ENCODE measurements around the gene CCDC3. TPM values are rescaled to one million over a fixed set of nuclear protein-coding genes. Genes with fewer than 3 reads are reported as not detected.

CCDC3 gene
- total RNA-seq, 1 experiment from 2014 or later: not detected

DNA sequence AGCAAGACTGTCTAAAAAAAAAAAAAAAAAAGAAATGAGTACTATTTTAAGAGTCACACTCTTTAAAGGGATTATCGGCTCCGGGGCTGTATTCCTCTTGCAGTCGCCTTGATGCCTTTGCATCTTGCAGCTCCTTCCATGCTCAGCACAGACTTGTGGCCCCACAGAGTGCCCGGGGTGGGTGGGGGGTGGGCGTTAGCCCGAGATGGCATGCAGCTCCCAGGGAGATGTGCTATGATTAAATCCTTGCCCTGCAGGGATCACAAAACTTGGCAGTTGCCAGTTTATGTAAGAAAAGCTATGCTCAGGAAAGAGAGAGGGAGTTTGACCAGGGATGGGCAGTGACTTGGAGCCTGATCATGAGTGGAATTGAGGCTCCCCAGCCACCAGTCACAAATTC, 81.9 kb downstream of the CCDC3 start:
- Mint-ChIP-seq H3K9me3 (ENCODE audit: unreplicated experiment) (no peaks in the 10 kb centered on the region), H3K4me3 (ENCODE audit: unreplicated experiment) (no peak overlapping the region), H3K4me1 (ENCODE audit: insufficient read depth, unreplicated experiment) (peaks cover 4% of the 10 kb centered on the region), H3K27ac (ENCODE audit: low read depth, unreplicated experiment) (no peak overlapping the region), H3K36me3 (ENCODE audit: insufficient read depth, unreplicated experiment) (no peaks in the 10 kb centered on the region), H3K27me3 (ENCODE audit: insufficient read depth, unreplicated experiment) (no peaks in the 10 kb centered on the region)
- no TSS peak for BruUV-seq (replicated peaks)
- intact Hi-C loops (cut with micrococcal nuclease): no loop called here
- no peak for TF ChIP-seq CTCF (IDR thresholded peaks at IDR 0.05; ENCODE audit: unreplicated experiment)
- no peak for DNase-seq (ENCODE audit: unreplicated experiment)
- ChIA-PET POLR2A (interaction anchor here (0.6 kb wide), 2 partner anchors 23 to 1914 kb away, joined by 3 read pairs; no protein-coding TSS in a partner anchor), CTCF (interaction anchor here (0.6 to 1.2 kb wide), 2 partner anchors 10 to 623 kb away, joined by 3 read pairs; no protein-coding TSS in a partner anchor)

GRCh38 chr10:12916587-12916986, 84.9 kb downstream of the CCDC3 start:
- H3K4me3 Mint-ChIP-seq (ENCODE audit: unreplicated experiment): no peak overlapping the region
- H3K9me3 Mint-ChIP-seq (ENCODE audit: unreplicated experiment): no peaks in the 10 kb centered on the region
- no peak overlapping the region for H3K27ac Mint-ChIP-seq (ENCODE audit: low read depth, unreplicated experiment)
- no peaks in the 10 kb centered on the region for H3K27me3 Mint-ChIP-seq (ENCODE audit: insufficient read depth, unreplicated experiment)
- no peaks in the 10 kb centered on the region for H3K36me3 Mint-ChIP-seq (ENCODE audit: insufficient read depth, unreplicated experiment)
- intact Hi-C loops (cut with micrococcal nuclease): no loop called here
- no TSS peak for BruUV-seq (replicated peaks)
- no peak for TF ChIP-seq CTCF (IDR thresholded peaks at IDR 0.05; ENCODE audit: unreplicated experiment)
- ChIA-PET POLR2A (no interaction called here), CTCF (no interaction called here)
- peaks cover 8% of the 10 kb centered on the region for H3K4me1 Mint-ChIP-seq (ENCODE audit: insufficient read depth, unreplicated experiment)
- DNase-seq (ENCODE audit: unreplicated experiment): no peak

GRCh38 chr10:12915637-12916168, 85.8 kb downstream of the CCDC3 start:
- CTCF ChIA-PET: no interaction called here
- no peak for TF ChIP-seq CTCF (IDR thresholded peaks at IDR 0.05; ENCODE audit: unreplicated experiment)

DNA sequence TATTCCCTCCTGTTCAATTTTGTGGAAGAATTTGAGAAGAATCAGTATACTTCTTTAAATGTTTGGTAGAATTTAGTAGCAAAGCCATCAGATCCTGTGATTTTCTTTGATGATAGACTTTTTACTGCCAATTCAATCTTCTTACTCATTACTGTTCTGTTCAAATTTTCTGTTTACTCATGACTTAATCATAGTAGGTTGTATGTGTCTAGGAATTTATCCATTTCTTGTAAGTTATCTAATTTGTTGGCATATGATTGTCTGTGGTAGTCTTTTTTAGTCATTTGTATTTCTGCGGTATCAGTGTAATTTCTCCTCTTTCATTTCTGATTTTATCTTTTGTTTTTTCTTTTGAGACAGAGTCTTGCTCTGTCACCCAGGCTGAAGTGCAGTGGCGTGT, 87.4 kb downstream of the CCDC3 start:
- no peak overlapping the region for H3K4me3 Mint-ChIP-seq (ENCODE audit: unreplicated experiment)
- no peak for DNase-seq (ENCODE audit: unreplicated experiment)
- POLR2A ChIA-PET: interaction anchor here (1.1 kb wide), 1 partner anchor 56 kb away, joined by 4 read pairs; no protein-coding TSS in a partner anchor
- BruUV-seq (replicated peaks): no TSS peak
- no peaks in the 10 kb centered on the region for H3K27me3 Mint-ChIP-seq (ENCODE audit: insufficient read depth, unreplicated experiment)
- peaks cover 8% of the 10 kb centered on the region for H3K4me1 Mint-ChIP-seq (ENCODE audit: insufficient read depth, unreplicated experiment)
- CTCF ChIA-PET: no interaction called here
- intact Hi-C loops (cut with micrococcal nuclease): no loop called here
- no peak for TF ChIP-seq CTCF (IDR thresholded peaks at IDR 0.05; ENCODE audit: unreplicated experiment)
- no peaks in the 10 kb centered on the region for H3K36me3 Mint-ChIP-seq (ENCODE audit: insufficient read depth, unreplicated experiment)
- H3K27ac Mint-ChIP-seq (ENCODE audit: low read depth, unreplicated experiment): peak overlapping the region; percentile 57
- H3K9me3 Mint-ChIP-seq (ENCODE audit: unreplicated experiment): no peaks in the 10 kb centered on the region

More at GRCh38 chr10:12915637-12916168, 85.8 kb downstream of the CCDC3 start:
- intact Hi-C loops (cut with micrococcal nuclease): no loop called here
- no peaks in the 10 kb centered on the region for H3K27me3 Mint-ChIP-seq (ENCODE audit: insufficient read depth, unreplicated experiment)
- H3K36me3 Mint-ChIP-seq (ENCODE audit: insufficient read depth, unreplicated experiment): no peaks in the 10 kb centered on the region
- DNase-seq (ENCODE audit: unreplicated experiment): no peak
- no peak overlapping the region for H3K27ac Mint-ChIP-seq (ENCODE audit: low read depth, unreplicated experiment)
- no peaks in the 10 kb centered on the region for H3K9me3 Mint-ChIP-seq (ENCODE audit: unreplicated experiment)
- POLR2A ChIA-PET: no interaction called here
- H3K4me3 Mint-ChIP-seq (ENCODE audit: unreplicated experiment): no peak overlapping the region
- H3K4me1 Mint-ChIP-seq (ENCODE audit: insufficient read depth, unreplicated experiment): peaks cover 8% of the 10 kb centered on the region
- BruUV-seq (replicated peaks): no TSS peak

Measured in MCF 10A (cell line).